NAMALWA (cell line): Measurements from ENCODE around the gene CYP4A22.
"Not testable (repeated sequence)": the region's sequence is repeated elsewhere in the genome, so short reads cannot be mapped to it uniquely, and the experiment has no call there.

ENCODE experiments used
- DNase-seq: peaks from one replicate; pipeline ENCODE4 v3.0.0-alpha.2; 2015; ENCODE audit warnings: low spot score

Gene CYP4A22

GRCh38 chr1:47186267-47187185 lies 49.3 kb downstream of the CYP4A22 start:
- DNase-seq = no peak

GRCh38 chr1:47187231-47187925 lies 50.1 kb downstream of the CYP4A22 start:
- no peak for DNase-seq

GRCh38 chr1:47187926-47188250 lies 50.6 kb downstream of the CYP4A22 start:
- no peak for DNase-seq

DNA sequence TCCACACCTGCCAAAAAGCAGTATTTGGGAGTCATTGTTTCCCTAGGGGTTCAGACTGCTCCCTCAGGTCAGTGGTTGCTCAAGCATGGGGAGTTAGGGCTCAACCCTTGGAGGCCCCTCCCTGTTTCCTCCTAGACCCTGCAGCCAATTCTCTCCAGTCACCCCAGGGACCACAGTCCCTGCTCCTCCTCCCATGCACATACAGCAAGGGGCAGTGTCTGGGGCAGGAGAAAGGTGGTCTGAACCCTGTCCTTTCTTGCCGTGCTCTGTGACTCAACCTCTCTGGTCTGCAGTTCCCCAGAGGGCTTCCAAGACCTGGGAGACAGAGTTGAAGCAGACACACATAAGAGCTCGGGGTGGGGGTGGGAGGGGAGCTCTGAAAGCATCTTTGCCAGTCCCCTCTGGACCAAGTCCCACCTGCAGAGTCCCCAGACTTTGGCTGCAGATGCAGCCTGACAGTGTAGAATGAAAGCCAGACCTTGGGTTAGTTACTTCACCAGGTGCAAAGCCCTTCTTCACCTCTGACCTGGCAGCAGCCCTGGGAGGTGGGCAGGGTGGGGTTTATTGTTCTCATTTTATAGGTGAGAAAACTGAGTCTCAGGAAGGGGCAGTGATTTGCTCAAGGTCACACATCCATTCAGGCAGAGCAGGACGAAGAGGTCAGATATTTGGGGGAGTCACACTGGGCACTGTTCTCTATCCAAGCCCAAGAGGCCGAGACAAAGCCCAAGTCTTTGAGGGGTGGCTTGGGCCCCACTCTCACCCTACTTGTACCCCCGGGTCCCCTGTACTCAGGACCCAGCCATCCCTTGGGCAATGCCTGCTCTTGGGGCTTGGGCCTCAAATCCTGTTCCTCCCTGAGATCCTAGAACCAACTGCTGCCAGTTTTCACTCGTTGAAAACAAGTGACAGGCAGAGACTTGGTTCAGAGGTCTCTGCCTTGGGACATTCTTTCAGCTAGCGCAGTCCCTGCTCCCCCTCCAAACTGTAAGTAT lies 51.8 kb downstream of the CYP4A22 start:
- no peak for DNase-seq

GRCh38 chr1:47189844-47190508 lies 52.7 kb downstream of the CYP4A22 start, which contains the start of gene PDZK1IP1:
Gene PDZK1IP1 (minus strand): TSS chr1:47190036. CDS start chr1:47189932, 104 bp downstream.
- DNase-seq = no peak

DNA sequence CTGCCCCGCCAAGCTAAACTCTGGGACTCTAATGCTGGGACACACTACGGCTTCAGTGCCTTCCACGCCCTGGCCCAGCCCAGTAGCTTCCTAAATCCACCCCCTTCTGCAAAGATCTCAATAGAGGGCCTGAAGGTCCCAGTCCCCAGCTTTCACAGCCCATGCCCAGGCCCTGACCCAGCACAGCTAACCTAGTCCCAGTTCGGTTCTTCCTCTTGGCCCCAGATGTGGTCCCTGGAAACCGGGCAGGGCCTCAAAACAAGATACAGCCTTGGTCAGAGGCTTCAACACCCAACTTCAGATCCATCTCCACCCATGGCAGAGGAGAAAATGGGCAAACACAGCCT lies 53.2 kb downstream of the CYP4A22 start:
- no peak for DNase-seq

GRCh38 chr1:47190857-47191256 lies 53.6 kb downstream of the CYP4A22 start:
- no peak for DNase-seq

DNA sequence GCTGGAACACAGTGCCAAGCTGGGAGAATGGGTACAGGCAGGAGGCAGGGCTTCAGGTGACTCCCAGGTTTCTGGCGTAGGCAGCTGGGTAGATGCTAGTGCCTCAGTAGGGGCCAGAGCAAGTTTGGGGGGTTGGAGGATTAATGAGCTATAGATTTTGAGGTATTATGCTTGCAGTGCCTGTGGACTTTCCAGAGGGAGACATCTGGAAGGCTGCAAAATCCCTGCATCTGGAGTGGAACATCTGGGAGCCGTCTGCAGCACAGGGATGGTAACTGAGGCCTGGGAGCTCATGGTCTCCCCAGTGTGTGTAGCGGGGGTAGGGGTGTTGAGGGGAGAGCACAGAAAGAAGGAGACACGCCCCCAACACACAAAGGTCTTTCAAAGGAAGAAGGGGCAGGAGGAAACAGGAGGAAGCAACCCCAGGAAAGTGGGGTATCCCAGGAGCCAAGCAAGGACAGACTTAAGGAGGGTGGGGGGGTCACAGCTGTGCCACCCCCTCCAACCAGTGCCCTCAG lies 54.8 kb downstream of the CYP4A22 start:
- no peak for DNase-seq

- DNase-seq = peak; percentile 83
Measured at GRCh38 chr1:47192458-47193384, 55.5 kb downstream of the CYP4A22 start.

DNA sequence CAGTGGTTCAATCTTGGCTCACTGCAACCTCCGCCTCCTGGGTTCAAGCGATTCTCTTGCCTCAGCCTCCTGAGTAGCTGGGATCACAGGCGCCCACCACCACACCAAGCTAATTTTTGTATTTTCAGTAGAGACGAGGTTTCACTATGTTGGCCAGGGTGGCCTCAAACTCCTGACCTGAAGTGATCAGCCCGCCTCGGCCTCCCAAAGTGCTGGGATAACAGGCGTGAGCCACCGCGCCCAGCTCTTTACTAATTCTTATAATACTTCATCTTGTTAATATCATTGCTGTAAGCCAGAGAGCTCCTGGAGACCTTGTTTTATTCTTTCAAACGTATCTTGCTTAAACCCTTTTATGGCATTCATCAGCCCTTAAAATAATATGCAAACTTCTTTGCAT lies 56.3 kb downstream of the CYP4A22 start:
- DNase-seq = not testable (repeated sequence)

DNA sequence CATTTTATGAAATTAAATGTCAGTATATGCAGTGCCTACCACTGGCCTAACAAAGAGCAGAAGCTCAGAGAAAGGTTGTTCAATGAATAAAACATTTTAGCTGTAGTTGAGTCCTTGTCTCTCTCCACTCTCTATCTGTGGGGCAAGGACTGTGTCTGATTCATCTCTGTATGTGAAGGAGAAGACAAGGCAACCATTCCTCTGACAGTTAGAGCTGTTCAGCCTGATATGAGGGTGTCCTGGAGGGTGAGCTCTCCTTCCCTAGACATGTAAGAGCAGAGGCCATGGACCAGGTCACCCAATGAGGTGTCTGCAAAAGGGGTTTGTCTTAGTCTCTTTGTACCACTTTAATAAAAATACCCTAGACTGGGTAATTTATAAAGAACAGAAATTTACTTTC lies 57.1 kb downstream of the CYP4A22 start:
- no peak for DNase-seq

DNA sequence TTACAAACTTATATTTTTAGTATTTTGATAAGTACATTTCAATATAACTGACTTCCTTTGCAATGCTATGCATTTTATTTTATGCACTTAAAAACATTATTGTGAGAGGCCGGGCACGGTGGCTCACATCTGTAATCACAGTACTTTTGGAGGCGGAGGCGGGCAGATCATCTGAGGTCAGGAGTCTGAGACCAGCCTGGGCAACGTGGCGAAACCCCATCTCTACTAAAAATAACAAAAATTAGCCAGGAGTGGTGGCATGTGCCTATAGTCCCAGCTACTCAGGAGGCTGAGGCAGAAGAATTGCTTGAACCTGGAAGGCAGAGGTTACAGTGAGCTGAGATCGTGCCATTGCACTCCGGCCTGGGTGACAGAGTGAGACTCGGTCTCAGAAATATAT lies 58.7 kb downstream of the CYP4A22 start:
- DNase-seq = not testable (repeated sequence)

GRCh38 chr1:47196622-47197021 lies 59.4 kb downstream of the CYP4A22 start:
- DNase-seq = no peak

- DNase-seq = no peak
Measured at GRCh38 chr1:47198214-47198613, 61.0 kb downstream of the CYP4A22 start.
